ENCODE results near the gene GPR158.

DNA sequence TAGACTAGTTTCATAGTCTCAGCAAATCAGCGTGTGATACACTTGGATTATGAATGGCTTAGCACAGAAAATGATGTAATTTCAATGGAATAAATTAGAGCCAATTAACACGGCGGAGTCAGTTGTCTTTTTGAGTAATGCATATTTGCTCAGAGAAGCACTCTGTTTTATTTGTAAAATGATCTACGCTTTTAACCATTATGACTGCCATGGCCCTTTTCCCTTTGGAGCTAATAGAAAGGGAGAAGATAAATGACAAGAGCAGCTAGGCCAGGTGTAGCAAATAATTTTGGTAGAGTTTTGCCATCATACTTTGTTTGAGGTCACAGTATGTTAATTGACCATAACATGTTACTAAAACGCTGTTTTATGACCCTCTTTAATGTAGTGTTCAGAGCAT lies 86.8 kb downstream of the GPR158 start:
- TF ChIP-seq, protein P1, sequence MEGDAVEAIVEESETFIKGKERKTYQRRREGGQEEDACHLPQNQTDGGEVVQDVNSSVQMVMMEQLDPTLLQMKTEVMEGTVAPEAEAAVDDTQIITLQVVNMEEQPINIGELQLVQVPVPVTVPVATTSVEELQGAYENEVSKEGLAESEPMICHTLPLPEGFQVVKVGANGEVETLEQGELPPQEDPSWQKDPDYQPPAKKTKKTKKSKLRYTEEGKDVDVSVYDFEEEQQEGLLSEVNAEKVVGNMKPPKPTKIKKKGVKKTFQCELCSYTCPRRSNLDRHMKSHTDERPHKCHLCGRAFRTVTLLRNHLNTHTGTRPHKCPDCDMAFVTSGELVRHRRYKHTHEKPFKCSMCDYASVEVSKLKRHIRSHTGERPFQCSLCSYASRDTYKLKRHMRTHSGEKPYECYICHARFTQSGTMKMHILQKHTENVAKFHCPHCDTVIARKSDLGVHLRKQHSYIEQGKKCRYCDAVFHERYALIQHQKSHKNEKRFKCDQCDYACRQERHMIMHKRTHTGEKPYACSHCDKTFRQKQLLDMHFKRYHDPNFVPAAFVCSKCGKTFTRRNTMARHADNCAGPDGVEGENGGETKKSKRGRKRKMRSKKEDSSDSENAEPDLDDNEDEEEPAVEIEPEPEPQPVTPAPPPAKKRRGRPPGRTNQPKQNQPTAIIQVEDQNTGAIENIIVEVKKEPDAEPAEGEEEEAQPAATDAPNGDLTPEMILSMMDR (conservative IDR thresholded peaks at IDR 0.05; ENCODE audit: low read length), result no peak
- no peak for TF ChIP-seq EZH2phosphoT487 (IDR thresholded peaks at IDR 0.05; ENCODE audit: borderline replicate concordance)
